WERI-Rb-1 (cell line): ENCODE results near the gene ATP8A2.

Experiments
- DNase-seq: peaks from one replicate; pipeline ENCODE4 v3.0.0-alpha.2; 2020
- H3K27ac ChIP-seq: fragments of 250-450 bp; sonication (Bioruptor Pico); 2 replicates; pipeline ENCODE4 v1.5.1; 2020; ENCODE audit warnings: mild to moderate bottlenecking, moderate library complexity
- H3K27me3 ChIP-seq: fragments of 250-450 bp; sonication (Bioruptor Pico); 2 replicates; pipeline ENCODE4 v1.5.1; 2021; ENCODE audit warnings: mild to moderate bottlenecking, low read depth, moderate library complexity; ENCODE audit not compliant: insufficient read depth, severe bottlenecking
- H3K36me3 ChIP-seq: fragments of 250-450 bp; sonication (Bioruptor Pico); 2 replicates; pipeline ENCODE4 v1.5.1; 2020; ENCODE audit warnings: mild to moderate bottlenecking, moderate library complexity
- H3K4me3 ChIP-seq: 2 replicates; pipeline ENCODE4 v1.5.1; 2011; ENCODE audit warnings: low read depth, mild to moderate bottlenecking, control low read depth, low read length
- H3K9me3 ChIP-seq: fragments of 250-450 bp; sonication (Bioruptor Pico); 2 replicates; pipeline ENCODE4 v1.5.1; 2021; ENCODE audit warnings: mild to moderate bottlenecking, moderate library complexity; ENCODE audit not compliant: severe bottlenecking
- TF ChIP-seq, protein P1 (sequence below): IDR thresholded peaks from 2 replicates; pipeline ENCODE4 v1.5.1; 2011; ENCODE audit warnings: low read depth, mild to moderate bottlenecking, control low read depth, inconsistent platforms, low read length

ATP8A2 gene

DNA sequence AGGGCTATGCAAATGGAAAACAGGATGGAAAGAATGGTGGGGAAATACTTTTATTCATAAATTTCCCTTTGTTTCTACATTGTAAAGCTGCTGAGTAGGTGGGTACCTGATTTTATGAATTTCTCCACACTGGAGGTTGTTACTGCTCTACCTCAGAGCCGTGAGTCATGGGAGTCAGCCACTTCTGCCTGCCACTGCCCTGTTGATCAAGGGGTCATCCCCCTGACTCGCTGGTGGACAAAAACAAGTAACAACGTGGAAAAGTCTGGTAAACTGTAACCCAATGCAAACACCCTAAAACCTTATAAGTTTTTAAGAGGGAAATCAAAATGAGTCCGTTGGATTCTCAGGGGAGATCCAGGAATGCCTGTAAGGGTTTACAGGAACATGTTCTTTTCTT, 329.5 kb downstream of the ATP8A2 start:
- Histone ChIP-seq H3K4me3 (no peak overlapping the region), H3K9me3 (no peaks in the 10 kb centered on the region), H3K27me3 (no peaks in the 10 kb centered on the region), H3K36me3 (no peaks in the 10 kb centered on the region), H3K27ac (no peak overlapping the region)
- no peak for DNase-seq
- TF ChIP-seq, protein P1, sequence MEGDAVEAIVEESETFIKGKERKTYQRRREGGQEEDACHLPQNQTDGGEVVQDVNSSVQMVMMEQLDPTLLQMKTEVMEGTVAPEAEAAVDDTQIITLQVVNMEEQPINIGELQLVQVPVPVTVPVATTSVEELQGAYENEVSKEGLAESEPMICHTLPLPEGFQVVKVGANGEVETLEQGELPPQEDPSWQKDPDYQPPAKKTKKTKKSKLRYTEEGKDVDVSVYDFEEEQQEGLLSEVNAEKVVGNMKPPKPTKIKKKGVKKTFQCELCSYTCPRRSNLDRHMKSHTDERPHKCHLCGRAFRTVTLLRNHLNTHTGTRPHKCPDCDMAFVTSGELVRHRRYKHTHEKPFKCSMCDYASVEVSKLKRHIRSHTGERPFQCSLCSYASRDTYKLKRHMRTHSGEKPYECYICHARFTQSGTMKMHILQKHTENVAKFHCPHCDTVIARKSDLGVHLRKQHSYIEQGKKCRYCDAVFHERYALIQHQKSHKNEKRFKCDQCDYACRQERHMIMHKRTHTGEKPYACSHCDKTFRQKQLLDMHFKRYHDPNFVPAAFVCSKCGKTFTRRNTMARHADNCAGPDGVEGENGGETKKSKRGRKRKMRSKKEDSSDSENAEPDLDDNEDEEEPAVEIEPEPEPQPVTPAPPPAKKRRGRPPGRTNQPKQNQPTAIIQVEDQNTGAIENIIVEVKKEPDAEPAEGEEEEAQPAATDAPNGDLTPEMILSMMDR: no peak

DNA sequence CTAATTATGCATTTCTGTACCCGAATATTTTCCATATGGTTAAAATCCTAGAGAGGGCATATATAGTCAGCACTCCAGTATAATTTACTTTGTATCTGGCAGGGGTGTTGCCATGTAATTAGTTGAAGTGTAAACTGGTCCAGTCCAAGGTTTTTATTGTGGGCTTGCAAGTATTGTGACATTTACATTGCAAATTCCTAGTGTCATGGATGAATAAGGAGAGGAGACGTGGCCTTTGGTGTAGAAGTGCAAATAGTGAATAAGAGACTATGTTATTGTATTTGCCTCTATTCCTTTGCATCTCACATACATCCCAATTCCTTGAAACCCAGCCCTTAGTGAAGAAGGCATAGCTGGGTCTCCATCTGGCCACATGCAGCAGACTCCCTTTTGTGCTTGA, 330.6 kb downstream of the ATP8A2 start:
- Histone ChIP-seq H3K36me3 (no peaks in the 10 kb centered on the region), H3K4me3 (no peak overlapping the region), H3K9me3 (no peaks in the 10 kb centered on the region), H3K27me3 (no peaks in the 10 kb centered on the region), H3K27ac (no peak overlapping the region)
- DNase-seq: no peak
- TF ChIP-seq, protein P1: no peak

DNA sequence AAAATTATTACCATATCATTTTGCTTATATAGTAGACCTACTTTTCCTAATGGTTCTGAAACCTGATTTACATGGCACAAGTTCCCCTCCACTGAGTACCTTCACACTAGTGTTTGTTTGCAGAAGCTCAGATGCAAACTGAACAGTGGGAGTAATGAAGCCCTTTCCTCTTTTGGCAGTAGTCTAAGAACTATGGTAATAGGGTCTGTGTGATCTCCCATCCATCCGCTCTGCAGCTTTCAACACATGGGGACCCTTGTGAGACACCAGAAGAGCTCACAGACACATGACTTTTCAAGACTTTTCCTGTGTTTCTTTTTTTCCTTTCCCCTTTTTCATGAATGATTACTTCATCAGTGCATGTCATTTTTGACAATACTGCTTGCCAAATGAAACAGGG, 336.0 kb downstream of the ATP8A2 start:
- no peaks in the 10 kb centered on the region for H3K27me3 ChIP-seq
- H3K36me3 ChIP-seq: no peaks in the 10 kb centered on the region
- H3K27ac ChIP-seq: no peak overlapping the region
- no peak for DNase-seq
- H3K9me3 ChIP-seq: no peaks in the 10 kb centered on the region
- no peak overlapping the region for H3K4me3 ChIP-seq
- TF ChIP-seq, protein P1: no peak

DNA sequence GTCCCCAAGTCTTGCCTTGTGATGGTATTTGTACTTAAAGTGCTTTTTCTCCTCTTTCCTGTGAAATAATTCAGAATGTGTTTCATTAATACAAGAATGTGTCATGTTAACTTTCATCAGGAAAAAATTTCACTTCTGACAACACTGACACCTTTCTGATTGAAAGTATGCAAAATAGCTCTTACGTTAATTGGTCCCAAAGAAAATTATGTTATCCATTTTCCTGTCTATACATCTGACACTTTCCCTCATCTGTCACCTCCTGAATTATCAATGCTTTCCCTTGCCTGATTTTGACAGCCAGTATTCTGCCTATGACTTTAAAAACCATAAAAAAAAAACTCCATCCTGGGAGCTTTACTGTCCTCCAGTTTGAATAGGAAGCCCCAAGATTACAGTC, 336.5 kb downstream of the ATP8A2 start:
- TF ChIP-seq, protein P1: no peak
- DNase-seq: no peak
- no peaks in the 10 kb centered on the region for H3K27me3 ChIP-seq
- no peaks in the 10 kb centered on the region for H3K9me3 ChIP-seq
- H3K4me3 ChIP-seq: no peak overlapping the region
- H3K36me3 ChIP-seq: no peaks in the 10 kb centered on the region
- H3K27ac ChIP-seq: no peak overlapping the region

DNA sequence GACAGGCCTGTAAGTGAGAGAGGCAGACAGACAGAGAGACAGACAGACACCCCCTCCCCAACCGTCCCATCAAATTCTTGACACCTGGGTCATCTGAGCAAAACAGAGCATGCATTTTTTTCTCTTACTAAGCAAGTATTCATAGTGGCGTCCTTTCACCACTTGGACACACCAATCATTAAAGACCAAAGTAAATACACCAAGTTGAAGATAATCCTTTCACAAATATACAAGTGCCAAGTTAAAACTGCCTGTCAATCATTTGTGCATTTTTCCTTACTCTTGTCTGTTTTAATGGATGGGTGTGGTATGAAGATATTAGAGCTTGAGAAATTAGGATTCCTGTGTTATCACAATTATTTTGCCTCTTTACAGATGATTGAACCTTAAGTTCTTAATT, 337.3 kb downstream of the ATP8A2 start:
- DNase-seq: no peak
- Histone ChIP-seq H3K27ac (no peak overlapping the region), H3K36me3 (no peaks in the 10 kb centered on the region), H3K4me3 (no peak overlapping the region), H3K9me3 (no peaks in the 10 kb centered on the region), H3K27me3 (no peaks in the 10 kb centered on the region)
- TF ChIP-seq, protein P1: no peak

DNA sequence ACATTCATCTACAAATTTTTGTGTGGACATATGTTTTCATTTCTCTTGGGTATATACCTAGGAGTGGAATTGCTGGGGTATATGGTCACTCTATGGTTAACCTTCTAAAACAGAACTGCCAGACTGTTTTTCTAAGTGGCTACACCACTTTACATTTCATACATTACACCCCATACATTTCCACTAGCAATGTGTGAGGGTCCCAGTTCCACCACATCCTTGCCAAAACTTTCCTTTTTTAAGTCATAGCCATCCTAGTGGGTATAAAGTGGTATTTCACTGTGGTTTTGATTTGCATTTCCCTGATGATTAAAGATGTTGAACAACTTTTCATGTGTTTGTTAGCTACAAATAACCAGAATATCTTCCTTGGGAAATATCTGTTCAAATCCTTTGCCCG, 344.0 kb downstream of the ATP8A2 start:
- TF ChIP-seq, protein P1: no peak
- Histone ChIP-seq H3K9me3 (no peaks in the 10 kb centered on the region), H3K4me3 (no peak overlapping the region), H3K27ac (no peak overlapping the region), H3K36me3 (no peaks in the 10 kb centered on the region), H3K27me3 (no peaks in the 10 kb centered on the region)
- DNase-seq: no peak
